H1 (cell line): Measurements from ENCODE around the gene SIT1.
A peak's percentile ranks its signal among the peaks of the same experiment; 100 is the strongest.

ENCODE experiments used
- EZH2 ChIP-seq: fragments of 200-600 bp; sonication (generic); IDR thresholded peaks from 2 replicates; pipeline ENCODE4 v1.7.1; 2012; ENCODE audit warnings: low read depth, mild to moderate bottlenecking, moderate library complexity, low read length, inconsistent platforms; ENCODE audit not compliant: severe bottlenecking
- HDAC2 ChIP-seq, 2 experiments: fragments of 300-600 bp in 1 of 2; sonication (generic) in 1 of 2; IDR thresholded peaks; 2 replicates each; pipeline ENCODE4 v1.6.1; 2011 to 2012; ENCODE audit warnings: low read depth in 2 of 2, low read length in 2 of 2, mild to moderate bottlenecking in 2 of 2, moderate library complexity in 2 of 2, borderline replicate concordance in 1 of 2, inconsistent platforms in 1 of 2

DNA sequence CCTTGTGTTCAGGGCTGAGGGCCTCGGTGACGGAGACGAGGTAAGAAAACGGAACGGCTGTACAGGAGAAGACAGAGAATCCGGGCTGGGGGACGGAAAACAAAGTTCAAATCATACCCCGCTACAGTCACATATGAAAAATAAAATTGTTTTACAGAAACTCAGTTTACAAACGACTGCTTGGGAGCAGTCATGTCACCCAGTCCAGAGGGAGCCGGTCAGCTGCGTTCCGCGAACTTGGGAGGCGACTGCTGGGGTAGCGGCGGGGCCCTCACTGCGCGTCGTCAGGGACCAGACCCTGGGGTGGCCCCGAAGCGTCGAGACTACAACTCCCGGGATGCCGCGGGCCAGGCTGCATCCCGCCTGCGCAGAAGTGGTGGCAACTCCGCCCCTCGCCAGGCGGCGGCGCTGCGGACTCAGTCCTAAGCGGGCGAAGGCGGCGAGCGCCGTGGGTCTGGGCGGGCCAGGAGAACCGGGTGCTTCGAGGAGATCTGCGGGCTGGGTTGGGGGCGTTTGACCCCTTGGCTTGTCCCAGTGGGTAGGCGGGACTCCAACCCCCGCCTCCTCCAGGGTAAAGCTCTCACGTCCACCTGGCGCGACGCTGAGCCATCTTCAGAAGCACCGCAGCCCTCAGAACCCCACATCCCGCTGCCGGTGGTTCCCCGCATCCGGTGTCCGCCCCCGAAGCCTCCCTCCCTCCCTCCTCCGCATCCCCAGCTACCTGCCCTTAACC lies 4.0 kb downstream of the SIT1 start:
- TF ChIP-seq HDAC2 (IDR thresholded peaks at IDR 0.05; ENCODE audit: borderline replicate concordance in 1 of 2, low read depth in 2 of 2, low read length in 2 of 2): peak in 1 of 2 experiments; percentile 64; a peak in 1 of 4 replicates
- no peak for TF ChIP-seq EZH2
